ENCODE measurements around the gene BHLHE23. TPM values are rescaled to one million over a fixed set of nuclear protein-coding genes. Genes with fewer than 3 reads are reported as not detected.
"Not testable (repeated sequence)": the region's sequence is repeated elsewhere in the genome, so short reads cannot be mapped to it uniquely, and the experiment has no call there.

Gene BHLHE23
- polyA plus RNA-seq, 5 donors = not detected

- DNase-seq = no peak
Observed at GRCh38 chr20:62961310-62961783, 45.4 kb downstream of the BHLHE23 start.

- DNase-seq = not testable (repeated sequence)
Observed at GRCh38 chr20:62960446-62961309, 46.1 kb downstream of the BHLHE23 start.

- DNase-seq = no peak
Observed at GRCh38 chr20:62959998-62960436, 46.7 kb downstream of the BHLHE23 start.

- no peak for DNase-seq
Observed at GRCh38 chr20:62959101-62959971, 47.4 kb downstream of the BHLHE23 start.

- no peak for DNase-seq
Observed at GRCh38 chr20:62958388-62959100, 48.2 kb downstream of the BHLHE23 start.

- DNase-seq = no peak
Observed at GRCh38 chr20:62957136-62958117, 49.3 kb downstream of the BHLHE23 start.

GRCh38 chr20:62956387-62957135, 50.2 kb downstream of the BHLHE23 start:
- DNase-seq = no peak

Other genes with a start within 250 kb of the BHLHE23 start
- 10 to 100 TPM; 12.3 to 17.1 (median 15.5) TPM for gene MRGBP, start 210.5 kb downstream of the BHLHE23 start, polyA plus RNA-seq (ENCODE audit: insufficient read depth in 1 of 5, insufficient read length in 5 of 5, low replicate concordance in 1 of 5)
- gene OGFR, start 202.1 kb downstream of the BHLHE23 start, polyA plus RNA-seq (ENCODE audit: insufficient read depth in 1 of 5, insufficient read length in 5 of 5, low replicate concordance in 1 of 5) = 10 to 100 TPM; 19.3 to 38.0 (median 27.3) TPM
- 100 to 1,000 TPM in 1 of 5 donors, 10 to 100 TPM in 4; 47.6 to 102 (median 57.8) TPM for gene COL9A3, start 189.9 kb downstream of the BHLHE23 start, polyA plus RNA-seq (ENCODE audit: insufficient read depth in 1 of 5, insufficient read length in 5 of 5, low replicate concordance in 1 of 5)
- 10 to 100 TPM; 11.1 to 13.0 (median 11.5) TPM for gene TCFL5, start 145.1 kb downstream of the BHLHE23 start, polyA plus RNA-seq (ENCODE audit: insufficient read depth in 1 of 5, insufficient read length in 5 of 5, low replicate concordance in 1 of 5)
- gene DIDO1, start 80.5 kb downstream of the BHLHE23 start, polyA plus RNA-seq (ENCODE audit: insufficient read depth in 1 of 5, insufficient read length in 5 of 5, low replicate concordance in 1 of 5) = 10 to 100 TPM; 55.9 to 61.5 (median 58.6) TPM
- 10 to 100 TPM; 42.1 to 52.1 (median 45.8) TPM for gene GID8, start 68.8 kb downstream of the BHLHE23 start, polyA plus RNA-seq (ENCODE audit: insufficient read depth in 1 of 5, insufficient read length in 5 of 5, low replicate concordance in 1 of 5)
- gene SLC17A9, start 54.3 kb downstream of the BHLHE23 start, polyA plus RNA-seq (ENCODE audit: insufficient read depth in 1 of 5, insufficient read length in 5 of 5, low replicate concordance in 1 of 5) = 1 to 10 TPM; 1.6 to 4.5 (median 4.0) TPM
- 10 to 100 TPM; 30.3 to 41.9 (median 38.7) TPM for gene YTHDF1, start 209.2 kb upstream of the BHLHE23 start, polyA plus RNA-seq (ENCODE audit: insufficient read depth in 1 of 5, insufficient read length in 5 of 5, low replicate concordance in 1 of 5)
- gene BIRC7, start 228.9 kb upstream of the BHLHE23 start, polyA plus RNA-seq (ENCODE audit: insufficient read depth in 1 of 5, insufficient read length in 5 of 5, low replicate concordance in 1 of 5) = under 1 TPM in 2 of 5 donors, not detected in 3; 0.13 to 0.28 TPM
- 10 to 100 TPM in 1 of 5 donors, 1 to 10 TPM in 4; 5.3 to 20.1 (median 9.6) TPM for gene NKAIN4, start 247.5 kb upstream of the BHLHE23 start, polyA plus RNA-seq (ENCODE audit: insufficient read depth in 1 of 5, insufficient read length in 5 of 5, low replicate concordance in 1 of 5)